HG03520 (cell line): ENCODE results near the gene FADD.
"Not testable (repeated sequence)": the region's sequence is repeated elsewhere in the genome, so short reads cannot be mapped to it uniquely, and the experiment has no call there.

Experiments
- ATAC-seq: cut with Tn5 transposase; IDR thresholded peaks from one replicate; pipeline ENCODE4 v1.9.1; 2021; ENCODE audit warnings: mild to moderate bottlenecking, moderate library complexity; ENCODE audit not compliant: unreplicated experiment

FADD gene

GRCh38 chr11:70180906-70181305 lies 22.2 kb upstream of the FADD start:
- ATAC-seq, result no peak

GRCh38 chr11:70182266-70182665 lies 20.8 kb upstream of the FADD start:
- ATAC-seq, result no peak

GRCh38 chr11:70183032-70183431 lies 20.1 kb upstream of the FADD start:
- no peak for ATAC-seq

GRCh38 chr11:70183483-70184176 lies 19.5 kb upstream of the FADD start:
- ATAC-seq, result no peak

- no peak for ATAC-seq
Measured at GRCh38 chr11:70184396-70184795, 18.7 kb upstream of the FADD start.

GRCh38 chr11:70185348-70186055 lies 17.6 kb upstream of the FADD start:
- ATAC-seq, result no peak

GRCh38 chr11:70186420-70186819 lies 16.7 kb upstream of the FADD start:
- ATAC-seq, result no peak

- ATAC-seq, result no peak
Measured at GRCh38 chr11:70186936-70187335, 16.2 kb upstream of the FADD start.

- no peak for ATAC-seq
Measured at GRCh38 chr11:70187771-70188170, 15.3 kb upstream of the FADD start.

- no peak for ATAC-seq
Measured at GRCh38 chr11:70189622-70190021, 13.5 kb upstream of the FADD start.

GRCh38 chr11:70191495-70192140 lies 11.5 kb upstream of the FADD start:
- no peak for ATAC-seq

GRCh38 chr11:70192666-70193410 lies 10.3 kb upstream of the FADD start:
- no peak for ATAC-seq

- no peak for ATAC-seq
Measured at GRCh38 chr11:70193411-70194292, 9.4 kb upstream of the FADD start.

- ATAC-seq, result no peak
Measured at GRCh38 chr11:70194792-70195791, 8.0 kb upstream of the FADD start.

- ATAC-seq, result no peak
Measured at GRCh38 chr11:70200212-70200844, 2.8 kb upstream of the FADD start.

- ATAC-seq, result not testable (repeated sequence)
Measured at GRCh38 chr11:70201047-70201446, 2.0 kb upstream of the FADD start.

GRCh38 chr11:70201882-70202861 lies 924 bp upstream of the FADD start:
- ATAC-seq, result no peak
